ENCODE data around the gene TAF1C. TPM values are rescaled to one million over a fixed set of nuclear protein-coding genes. Genes with fewer than 3 reads are reported as not detected.

The TAF1C gene
- total and polyA plus RNA-seq, 9 of the 15 experiments (the other 6 are each of a cell fraction or from before 2014, with no cell fraction given): 1.5 to 74.8 (median 21.0) TPM

DNA sequence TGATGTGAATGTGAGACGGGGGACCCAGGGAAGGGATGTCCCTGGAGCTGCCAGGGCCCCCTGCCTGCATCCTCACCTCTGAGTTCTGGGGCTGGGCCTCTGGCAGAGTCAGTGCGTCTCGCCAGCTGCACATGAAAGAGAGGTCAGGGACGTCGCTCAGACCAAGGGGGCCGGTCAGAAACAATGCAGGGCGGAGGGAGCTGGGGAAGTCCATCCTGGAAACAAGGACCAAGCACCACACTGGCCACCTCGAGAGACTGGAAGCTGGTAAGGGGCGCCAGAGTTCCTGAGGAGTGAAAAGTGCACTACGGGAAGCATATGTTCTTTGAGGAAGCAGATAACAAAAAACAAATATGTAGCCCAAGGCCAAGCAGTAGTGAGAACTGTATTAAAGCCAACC, 2.1 kb downstream of the TAF1C start (continued):
- TF ChIP-seq, protein P1, sequence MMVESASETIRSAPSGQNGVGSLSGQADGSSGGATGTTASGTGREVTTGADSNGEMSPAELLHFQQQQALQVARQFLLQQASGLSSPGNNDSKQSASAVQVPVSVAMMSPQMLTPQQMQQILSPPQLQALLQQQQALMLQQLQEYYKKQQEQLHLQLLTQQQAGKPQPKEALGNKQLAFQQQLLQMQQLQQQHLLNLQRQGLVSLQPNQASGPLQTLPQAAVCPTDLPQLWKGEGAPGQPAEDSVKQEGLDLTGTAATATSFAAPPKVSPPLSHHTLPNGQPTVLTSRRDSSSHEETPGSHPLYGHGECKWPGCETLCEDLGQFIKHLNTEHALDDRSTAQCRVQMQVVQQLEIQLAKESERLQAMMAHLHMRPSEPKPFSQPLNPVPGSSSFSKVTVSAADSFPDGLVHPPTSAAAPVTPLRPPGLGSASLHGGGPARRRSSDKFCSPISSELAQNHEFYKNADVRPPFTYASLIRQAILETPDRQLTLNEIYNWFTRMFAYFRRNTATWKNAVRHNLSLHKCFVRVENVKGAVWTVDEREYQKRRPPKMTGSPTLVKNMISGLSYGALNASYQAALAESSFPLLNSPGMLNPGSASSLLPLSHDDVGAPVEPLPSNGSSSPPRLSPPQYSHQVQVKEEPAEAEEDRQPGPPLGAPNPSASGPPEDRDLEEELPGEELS (CRISPR knock-in tag; IDR thresholded peaks at IDR 0.05; ENCODE audit: borderline replicate concordance): no peak
- TF ChIP-seq JUNB (CRISPR knock-in tag; conservative IDR thresholded peaks at IDR 0.05): no peak
- TF ChIP-seq, protein P2, sequence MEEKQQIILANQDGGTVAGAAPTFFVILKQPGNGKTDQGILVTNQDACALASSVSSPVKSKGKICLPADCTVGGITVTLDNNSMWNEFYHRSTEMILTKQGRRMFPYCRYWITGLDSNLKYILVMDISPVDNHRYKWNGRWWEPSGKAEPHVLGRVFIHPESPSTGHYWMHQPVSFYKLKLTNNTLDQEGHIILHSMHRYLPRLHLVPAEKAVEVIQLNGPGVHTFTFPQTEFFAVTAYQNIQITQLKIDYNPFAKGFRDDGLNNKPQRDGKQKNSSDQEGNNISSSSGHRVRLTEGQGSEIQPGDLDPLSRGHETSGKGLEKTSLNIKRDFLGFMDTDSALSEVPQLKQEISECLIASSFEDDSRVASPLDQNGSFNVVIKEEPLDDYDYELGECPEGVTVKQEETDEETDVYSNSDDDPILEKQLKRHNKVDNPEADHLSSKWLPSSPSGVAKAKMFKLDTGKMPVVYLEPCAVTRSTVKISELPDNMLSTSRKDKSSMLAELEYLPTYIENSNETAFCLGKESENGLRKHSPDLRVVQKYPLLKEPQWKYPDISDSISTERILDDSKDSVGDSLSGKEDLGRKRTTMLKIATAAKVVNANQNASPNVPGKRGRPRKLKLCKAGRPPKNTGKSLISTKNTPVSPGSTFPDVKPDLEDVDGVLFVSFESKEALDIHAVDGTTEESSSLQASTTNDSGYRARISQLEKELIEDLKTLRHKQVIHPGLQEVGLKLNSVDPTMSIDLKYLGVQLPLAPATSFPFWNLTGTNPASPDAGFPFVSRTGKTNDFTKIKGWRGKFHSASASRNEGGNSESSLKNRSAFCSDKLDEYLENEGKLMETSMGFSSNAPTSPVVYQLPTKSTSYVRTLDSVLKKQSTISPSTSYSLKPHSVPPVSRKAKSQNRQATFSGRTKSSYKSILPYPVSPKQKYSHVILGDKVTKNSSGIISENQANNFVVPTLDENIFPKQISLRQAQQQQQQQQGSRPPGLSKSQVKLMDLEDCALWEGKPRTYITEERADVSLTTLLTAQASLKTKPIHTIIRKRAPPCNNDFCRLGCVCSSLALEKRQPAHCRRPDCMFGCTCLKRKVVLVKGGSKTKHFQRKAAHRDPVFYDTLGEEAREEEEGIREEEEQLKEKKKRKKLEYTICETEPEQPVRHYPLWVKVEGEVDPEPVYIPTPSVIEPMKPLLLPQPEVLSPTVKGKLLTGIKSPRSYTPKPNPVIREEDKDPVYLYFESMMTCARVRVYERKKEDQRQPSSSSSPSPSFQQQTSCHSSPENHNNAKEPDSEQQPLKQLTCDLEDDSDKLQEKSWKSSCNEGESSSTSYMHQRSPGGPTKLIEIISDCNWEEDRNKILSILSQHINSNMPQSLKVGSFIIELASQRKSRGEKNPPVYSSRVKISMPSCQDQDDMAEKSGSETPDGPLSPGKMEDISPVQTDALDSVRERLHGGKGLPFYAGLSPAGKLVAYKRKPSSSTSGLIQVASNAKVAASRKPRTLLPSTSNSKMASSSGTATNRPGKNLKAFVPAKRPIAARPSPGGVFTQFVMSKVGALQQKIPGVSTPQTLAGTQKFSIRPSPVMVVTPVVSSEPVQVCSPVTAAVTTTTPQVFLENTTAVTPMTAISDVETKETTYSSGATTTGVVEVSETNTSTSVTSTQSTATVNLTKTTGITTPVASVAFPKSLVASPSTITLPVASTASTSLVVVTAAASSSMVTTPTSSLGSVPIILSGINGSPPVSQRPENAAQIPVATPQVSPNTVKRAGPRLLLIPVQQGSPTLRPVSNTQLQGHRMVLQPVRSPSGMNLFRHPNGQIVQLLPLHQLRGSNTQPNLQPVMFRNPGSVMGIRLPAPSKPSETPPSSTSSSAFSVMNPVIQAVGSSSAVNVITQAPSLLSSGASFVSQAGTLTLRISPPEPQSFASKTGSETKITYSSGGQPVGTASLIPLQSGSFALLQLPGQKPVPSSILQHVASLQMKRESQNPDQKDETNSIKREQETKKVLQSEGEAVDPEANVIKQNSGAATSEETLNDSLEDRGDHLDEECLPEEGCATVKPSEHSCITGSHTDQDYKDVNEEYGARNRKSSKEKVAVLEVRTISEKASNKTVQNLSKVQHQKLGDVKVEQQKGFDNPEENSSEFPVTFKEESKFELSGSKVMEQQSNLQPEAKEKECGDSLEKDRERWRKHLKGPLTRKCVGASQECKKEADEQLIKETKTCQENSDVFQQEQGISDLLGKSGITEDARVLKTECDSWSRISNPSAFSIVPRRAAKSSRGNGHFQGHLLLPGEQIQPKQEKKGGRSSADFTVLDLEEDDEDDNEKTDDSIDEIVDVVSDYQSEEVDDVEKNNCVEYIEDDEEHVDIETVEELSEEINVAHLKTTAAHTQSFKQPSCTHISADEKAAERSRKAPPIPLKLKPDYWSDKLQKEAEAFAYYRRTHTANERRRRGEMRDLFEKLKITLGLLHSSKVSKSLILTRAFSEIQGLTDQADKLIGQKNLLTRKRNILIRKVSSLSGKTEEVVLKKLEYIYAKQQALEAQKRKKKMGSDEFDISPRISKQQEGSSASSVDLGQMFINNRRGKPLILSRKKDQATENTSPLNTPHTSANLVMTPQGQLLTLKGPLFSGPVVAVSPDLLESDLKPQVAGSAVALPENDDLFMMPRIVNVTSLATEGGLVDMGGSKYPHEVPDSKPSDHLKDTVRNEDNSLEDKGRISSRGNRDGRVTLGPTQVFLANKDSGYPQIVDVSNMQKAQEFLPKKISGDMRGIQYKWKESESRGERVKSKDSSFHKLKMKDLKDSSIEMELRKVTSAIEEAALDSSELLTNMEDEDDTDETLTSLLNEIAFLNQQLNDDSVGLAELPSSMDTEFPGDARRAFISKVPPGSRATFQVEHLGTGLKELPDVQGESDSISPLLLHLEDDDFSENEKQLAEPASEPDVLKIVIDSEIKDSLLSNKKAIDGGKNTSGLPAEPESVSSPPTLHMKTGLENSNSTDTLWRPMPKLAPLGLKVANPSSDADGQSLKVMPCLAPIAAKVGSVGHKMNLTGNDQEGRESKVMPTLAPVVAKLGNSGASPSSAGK (IDR thresholded peaks at IDR 0.05): no peak
- TF ChIP-seq NRF1 (conservative IDR thresholded peaks at IDR 0.05 in 1 of 2, IDR thresholded peaks at IDR 0.05 in 1 of 2): no peak
- no peak for TF ChIP-seq DMBX1 (CRISPR knock-in tag; IDR thresholded peaks at IDR 0.05; ENCODE audit: borderline replicate concordance)
- no peak for TF ChIP-seq TBP (optimal IDR thresholded peaks at IDR 0.05; ENCODE audit: low read depth, low read length)
- TF ChIP-seq ZNF79 (CRISPR knock-in tag; IDR thresholded peaks at IDR 0.05; ENCODE audit: low read depth): no peak
- no peak for TF ChIP-seq EP300 (IDR thresholded peaks at IDR 0.05; ENCODE audit: low read length)
- TF ChIP-seq, protein P3, sequence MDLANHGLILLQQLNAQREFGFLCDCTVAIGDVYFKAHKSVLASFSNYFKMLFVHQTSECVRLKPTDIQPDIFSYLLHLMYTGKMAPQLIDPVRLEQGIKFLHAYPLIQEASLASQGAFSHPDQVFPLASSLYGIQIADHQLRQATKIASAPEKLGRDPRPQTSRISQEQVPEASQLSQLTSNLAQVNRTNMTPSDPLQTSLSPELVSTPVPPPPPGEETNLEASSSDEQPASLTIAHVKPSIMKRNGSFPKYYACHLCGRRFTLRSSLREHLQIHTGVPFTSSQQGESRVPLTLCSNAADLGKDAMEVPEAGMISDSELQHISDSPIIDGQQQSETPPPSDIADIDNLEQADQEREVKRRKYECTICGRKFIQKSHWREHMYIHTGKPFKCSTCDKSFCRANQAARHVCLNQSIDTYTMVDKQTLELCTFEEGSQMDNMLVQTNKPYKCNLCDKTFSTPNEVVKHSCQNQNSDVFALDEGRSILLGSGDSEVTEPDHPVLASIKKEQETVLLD (IDR thresholded peaks at IDR 0.05): no peak
- TF ChIP-seq ESRRA (IDR thresholded peaks at IDR 0.05; ENCODE audit: borderline replicate concordance, low read depth): no peak
- TF ChIP-seq TRIM24 (IDR thresholded peaks at IDR 0.05): no peak
